PC-3 (cell line): ENCODE measurements around the gene MAP2K5. TPM values are rescaled to one million over a fixed set of nuclear protein-coding genes. Genes with fewer than 3 reads are reported as not detected.

Experiments used
- ATAC-seq: fragments of 200-7000 bp; cut with Tn5 transposase; 2 replicates; pipeline ENCODE4 v1.9.1; 2020; ENCODE audit warnings: mild to moderate bottlenecking, moderate library complexity
- BruUV-seq: library from RNA; stranded (reverse); fragments of 400-500 nt; replicated peaks from 2 replicates; lab custom pipeline; 2021; lab: Mats Ljungman, UMichigan
- CTCF ChIA-PET: fragments of 300-600 bp; sonication (Branson Sonifier 250); formaldehyde crosslinking; loops from one replicate; lab custom pipeline; 2022; ENCODE audit warnings: antibody characterized with exemption; lab: Charles Lee
- POLR2A ChIA-PET: fragments of 300-600 bp; sonication (Branson Sonifier 250); formaldehyde crosslinking; loops from one replicate; lab custom pipeline; 2022; ENCODE audit warnings: antibody characterized with exemption; ENCODE audit not compliant: unreplicated experiment; lab: Charles Lee
- DNase-seq: peaks from one replicate; pipeline ENCODE4 v3.0.0-alpha.2; 2015
- H2AFZ ChIP-seq: fragments of 300-600 bp; sonication (generic); 2 replicates; pipeline ENCODE4 v1.6.0; 2016; ENCODE audit warnings: antibody characterized with exemption, low read length
- H3F3A ChIP-seq: fragments of 300-600 bp; sonication (generic); one replicate; pipeline ENCODE4 v1.6.0; 2017; ENCODE audit warnings: antibody characterized with exemption, low read length, control low read depth, mild to moderate bottlenecking; ENCODE audit not compliant: unreplicated experiment
- H3K27ac ChIP-seq: fragments of 300-600 bp; sonication (generic); 2 replicates; pipeline ENCODE4 v1.5.1; 2016; ENCODE audit warnings: mild to moderate bottlenecking, low read length
- H3K27me3 ChIP-seq: fragments of 300-600 bp; sonication (generic); 2 replicates; pipeline ENCODE4 v1.6.1; 2016; ENCODE audit warnings: low read length, mixed read lengths
- H3K36me3 ChIP-seq: fragments of 300-600 bp; sonication (generic); 2 replicates; pipeline ENCODE4 v1.6.1; 2016; ENCODE audit warnings: low read depth, mixed run types, low read length, mixed read lengths
- H3K4me1 ChIP-seq: fragments of 300-600 bp; sonication (generic); 2 replicates; pipeline ENCODE4 v1.5.1; 2016; ENCODE audit warnings: low read length; ENCODE audit not compliant: insufficient read depth
- H3K4me2 ChIP-seq: fragments of 300-600 bp; sonication (generic); 2 replicates; pipeline ENCODE4 v1.6.0; 2016; ENCODE audit warnings: low read length
- H3K4me3 ChIP-seq: fragments of 300-600 bp; sonication (generic); 2 replicates; pipeline ENCODE4 v1.5.1; 2016; ENCODE audit warnings: mild to moderate bottlenecking, low read length, mixed read lengths
- H3K79me2 ChIP-seq: fragments of 300-600 bp; sonication (generic); 2 replicates; pipeline ENCODE4 v1.6.1; 2017; ENCODE audit warnings: low read length, mixed read lengths
- H3K9ac ChIP-seq: fragments of 300-600 bp; sonication (generic); 2 replicates; pipeline ENCODE4 v1.6.0; 2016; ENCODE audit warnings: mild to moderate bottlenecking, low read length
- H3K9me2 ChIP-seq: fragments of 300-600 bp; sonication (generic); replicated peaks from 2 replicates; pipeline ENCODE4 v1.6.1; 2016; ENCODE audit warnings: mixed run types, low read length, mixed read lengths
- H3K9me3 ChIP-seq: fragments of 300-600 bp; sonication (generic); 2 replicates; pipeline ENCODE4 v1.6.1; 2016; ENCODE audit warnings: low read length, mixed read lengths
- H4K20me1 ChIP-seq: fragments of 300-600 bp; sonication (generic); 2 replicates; pipeline ENCODE4 v1.6.1; 2016; ENCODE audit warnings: low read length, mixed read lengths
- CTCF ChIP-seq: fragments of 300-600 bp; sonication (generic); conservative IDR thresholded peaks from 2 replicates; pipeline ENCODE4 v1.5.1; 2017; ENCODE audit warnings: antibody characterized with exemption, low read depth, mild to moderate bottlenecking, low read length
- EZH2 ChIP-seq: fragments of 300-600 bp; sonication (generic); IDR thresholded peaks from one replicate; pipeline ENCODE4 v1.6.1; 2017; ENCODE audit warnings: antibody characterized with exemption, mild to moderate bottlenecking, low read length; ENCODE audit not compliant: unreplicated experiment
- EZH2phosphoT487 ChIP-seq: fragments of 300-600 bp; sonication (generic); IDR thresholded peaks from 2 replicates; pipeline ENCODE4 v1.6.1; 2018; ENCODE audit warnings: mild to moderate bottlenecking, antibody characterized with exemption, low read length, borderline replicate concordance
- intact Hi-C: fragments of 100-400 bp; cut with micrococcal nuclease; formaldehyde crosslinking; loops from 2 replicates; pipeline ENCODE4 v1.9.0; 2023
- total RNA-seq: library from RNA; depleted of rRNA; stranded (reverse); fragments of >200 nt; gene quantifications from 2 replicates; pipeline ENCODE4 v1.2.3, GENCODE V29; 2014

Gene MAP2K5
- total RNA-seq, 1 experiment from 2014 or later, result 5.5 TPM

- CTCF ChIA-PET, result no interaction called here
- no peak for ATAC-seq
Measured at GRCh38 chr15:67801926-67802914, 259.7 kb downstream of the MAP2K5 start.

GRCh38 chr15:67803299-67803698 is 260.8 kb downstream of the MAP2K5 start:
- H2AFZ ChIP-seq, result no peak overlapping the region
- no peaks in the 10 kb centered on the region for H3K9me3 ChIP-seq
- intact Hi-C loops, result no loop called here
- no peaks in the 10 kb centered on the region for H3F3A ChIP-seq
- no peak overlapping the region for H3K4me2 ChIP-seq
- H3K36me3 ChIP-seq, result no peaks in the 10 kb centered on the region
- TF ChIP-seq EZH2 (no peak), CTCF (no peak), EZH2phosphoT487 (no peak)
- H3K27ac ChIP-seq, result no peak overlapping the region
- no peaks in the 10 kb centered on the region for H4K20me1 ChIP-seq
- H3K27me3 ChIP-seq, result no peaks in the 10 kb centered on the region
- no peak for ATAC-seq
- H3K9me2 ChIP-seq, result no peaks in the 10 kb centered on the region
- no peak overlapping the region for H3K9ac ChIP-seq
- ChIA-PET CTCF (interaction anchor here (0.8 kb wide), 1 partner anchor 48 kb away, joined by 6 read pairs; no protein-coding TSS in a partner anchor), POLR2A (no interaction called here)
- H3K4me3 ChIP-seq, result no peak overlapping the region
- no peaks in the 10 kb centered on the region for H3K79me2 ChIP-seq
- H3K4me1 ChIP-seq, result no peaks in the 10 kb centered on the region
- no TSS peak for BruUV-seq
- no peak for DNase-seq

More at GRCh38 chr15:67801926-67802914, 259.7 kb downstream of the MAP2K5 start:
- Histone ChIP-seq H3K79me2 (no peaks in the 10 kb centered on the region), H3K4me1 (no peaks in the 10 kb centered on the region), H3K27ac (no peak overlapping the region), H3K4me3 (no peak overlapping the region), H2AFZ (no peak overlapping the region), H4K20me1 (no peaks in the 10 kb centered on the region), H3K9ac (no peak overlapping the region), H3K4me2 (no peak overlapping the region), H3K9me3 (no peaks in the 10 kb centered on the region), H3K27me3 (no peaks in the 10 kb centered on the region), H3K9me2 (no peaks in the 10 kb centered on the region), H3K36me3 (no peaks in the 10 kb centered on the region), H3F3A (no peaks in the 10 kb centered on the region)
- POLR2A ChIA-PET, result no interaction called here
- TF ChIP-seq EZH2phosphoT487 (no peak), EZH2 (no peak), CTCF (no peak)
- no peak for DNase-seq
- BruUV-seq, result no TSS peak
- intact Hi-C loops, result no loop called here
